ENCODE measurements around the gene CERS3. TPM values are rescaled to one million over a fixed set of nuclear protein-coding genes. Genes with fewer than 3 reads are reported as not detected.

CERS3 gene
- total RNA-seq, result not detected in 2 replicates

GRCh38 chr15:100528833-100529428, at the start of gene CERS3:
TSS of gene CERS3 (minus strand) at chr15:100528950. CDS start at chr15:100501849, 27,101 bp downstream.

Other genes with a start within 250 kb of the CERS3 start
- gene ADAMTS17, start 187.0 kb downstream of the CERS3 start, total RNA-seq, result 1.1 TPM in 1 of 2 replicates, not detected in the other
- gene LINS1, start 73.2 kb upstream of the CERS3 start, total RNA-seq, result 3.7 and 8.9 TPM in 2 replicates
- gene ASB7, start 73.6 kb upstream of the CERS3 start, total RNA-seq, result 7.8 and 9.8 TPM in 2 replicates